Hematopoietic multipotent progenitor cell treated with erythropoietin and hydrocortisone succinate and interleukin-3 and kit ligand, for 15 days (in vitro differentiated cells): ENCODE measurements around the gene PSME3.
"Not testable (repeated sequence)": the region's sequence is repeated elsewhere in the genome, so short reads cannot be mapped to it uniquely, and the experiment has no call there.

Experiments
- DNase-seq: peaks from one replicate; pipeline ENCODE4 v3.0.0-alpha.2; 2015; ENCODE audit warnings: low spot score

The PSME3 gene

DNA sequence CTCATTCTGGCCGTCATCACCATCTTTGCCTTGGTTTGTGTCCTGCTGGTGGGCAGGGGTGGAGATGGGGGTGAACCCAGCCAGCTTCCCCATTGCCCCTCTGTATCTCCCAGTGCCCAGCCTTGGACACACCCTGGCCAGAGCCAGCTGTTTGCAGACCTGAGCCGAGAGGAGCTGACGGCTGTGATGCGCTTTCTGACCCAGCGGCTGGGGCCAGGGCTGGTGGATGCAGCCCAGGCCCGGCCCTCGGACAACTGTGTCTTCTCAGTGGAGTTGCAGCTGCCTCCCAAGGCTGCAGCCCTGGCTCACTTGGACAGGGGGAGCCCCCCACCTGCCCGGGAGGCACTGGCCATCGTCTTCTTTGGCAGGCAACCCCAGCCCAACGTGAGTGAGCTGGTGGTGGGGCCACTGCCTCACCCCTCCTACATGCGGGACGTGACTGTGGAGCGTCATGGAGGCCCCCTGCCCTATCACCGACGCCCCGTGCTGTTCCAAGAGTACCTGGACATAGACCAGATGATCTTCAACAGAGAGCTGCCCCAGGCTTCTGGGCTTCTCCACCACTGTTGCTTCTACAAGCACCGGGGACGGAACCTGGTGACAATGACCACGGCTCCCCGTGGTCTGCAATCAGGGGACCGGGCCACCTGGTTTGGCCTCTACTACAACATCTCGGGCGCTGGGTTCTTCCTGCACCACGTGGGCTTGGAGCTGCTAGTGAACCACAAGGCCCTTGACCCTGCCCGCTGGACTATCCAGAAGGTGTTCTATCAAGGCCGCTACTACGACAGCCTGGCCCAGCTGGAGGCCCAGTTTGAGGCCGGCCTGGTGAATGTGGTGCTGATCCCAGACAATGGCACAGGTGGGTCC lies 18.4 kb downstream of the PSME3 start:
- not testable (repeated sequence) for DNase-seq

- DNase-seq: no peak
These were observed 19.2 kb downstream of the PSME3 start for GRCh38 chr17:42852351-42852750.

GRCh38 chr17:42853004-42853403 lies 19.8 kb downstream of the PSME3 start:
- DNase-seq: no peak

DNA sequence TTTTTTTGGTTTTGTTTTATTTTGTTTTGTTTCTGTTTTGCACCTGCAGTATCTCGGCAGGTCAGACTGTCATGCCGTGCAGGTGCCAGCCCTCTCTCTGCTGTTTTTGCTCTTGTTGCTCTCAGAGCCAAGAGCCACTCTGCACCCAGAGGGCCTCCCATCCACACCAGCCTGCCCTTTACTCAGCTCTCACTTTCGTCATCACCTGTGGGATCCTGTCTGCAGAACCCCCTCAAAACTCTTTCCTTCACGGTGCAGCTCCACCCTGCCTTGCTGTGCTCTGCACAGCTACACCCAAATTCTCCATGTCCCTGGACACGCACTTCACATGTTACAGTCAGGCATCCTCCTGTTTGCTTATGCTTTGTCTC lies 20.4 kb downstream of the PSME3 start:
- no peak for DNase-seq

DNA sequence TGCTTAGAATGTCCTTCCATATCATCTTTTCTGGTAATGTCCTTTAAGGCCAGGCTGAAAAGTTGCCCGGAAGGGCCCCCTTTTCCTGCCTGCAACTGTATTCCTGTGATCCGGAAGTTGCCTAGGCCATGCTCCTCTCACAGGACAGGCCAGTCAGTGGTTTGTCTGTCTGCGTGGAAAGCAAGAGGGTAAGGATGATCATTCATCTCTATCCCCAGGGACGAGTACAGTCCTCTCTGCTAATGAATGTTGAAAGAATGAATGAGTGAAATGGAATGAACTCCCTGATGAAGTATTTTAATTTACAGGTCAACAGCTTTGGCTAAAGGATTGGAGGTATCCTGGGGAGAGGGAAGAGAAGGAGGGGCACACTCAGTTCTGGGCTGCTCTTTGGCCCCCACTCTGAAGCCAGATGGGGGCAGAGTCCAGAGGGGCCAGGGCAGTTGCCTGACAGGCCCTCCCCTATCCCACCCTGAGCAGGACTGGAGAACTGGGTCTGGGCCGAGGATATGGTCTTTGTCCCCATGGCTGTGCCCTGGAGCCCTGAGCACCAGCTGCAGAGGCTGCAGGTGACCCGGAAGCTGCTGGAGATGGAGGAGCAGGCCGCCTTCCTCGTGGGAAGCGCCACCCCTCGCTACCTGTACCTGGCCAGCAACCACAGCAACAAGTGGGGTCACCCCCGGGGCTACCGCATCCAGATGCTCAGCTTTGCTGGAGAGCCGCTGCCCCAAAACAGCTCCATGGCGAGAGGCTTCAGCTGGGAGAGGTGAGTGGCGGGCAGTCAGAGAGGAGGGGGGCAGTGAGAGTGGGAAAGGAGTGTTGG lies 21.0 kb downstream of the PSME3 start:
- no peak for DNase-seq

GRCh38 chr17:42855048-42855596 lies 21.9 kb downstream of the PSME3 start:
- no peak for DNase-seq

- not testable (repeated sequence) for DNase-seq
These were observed 22.9 kb downstream of the PSME3 start for GRCh38 chr17:42856093-42856492.

DNA sequence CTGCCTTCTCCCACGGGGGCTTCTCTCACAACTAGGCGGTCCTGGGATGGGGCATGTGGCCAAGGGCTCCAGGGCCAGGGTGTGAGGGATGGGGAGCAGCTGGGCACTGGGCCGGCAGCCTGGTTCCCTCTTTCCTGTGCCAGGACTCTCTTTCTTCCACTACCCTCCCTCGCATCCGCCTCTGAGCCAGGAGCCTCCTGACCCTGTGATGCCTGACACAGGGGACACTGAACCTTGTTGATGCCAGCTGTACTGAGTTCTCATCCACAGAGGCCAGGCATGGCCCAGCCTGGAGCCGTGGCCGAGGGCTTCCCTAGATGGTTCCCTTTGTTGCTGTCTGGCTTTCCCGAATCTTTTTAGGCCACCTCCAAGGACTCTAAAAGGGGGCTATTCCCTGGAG lies 23.3 kb downstream of the PSME3 start:
- DNase-seq: not testable (repeated sequence)

- no peak for DNase-seq
These were observed 24.2 kb downstream of the PSME3 start for GRCh38 chr17:42857389-42857788.

- DNase-seq: no peak
These were observed 32.5 kb downstream of the PSME3 start for GRCh38 chr17:42865638-42866094.

DNA sequence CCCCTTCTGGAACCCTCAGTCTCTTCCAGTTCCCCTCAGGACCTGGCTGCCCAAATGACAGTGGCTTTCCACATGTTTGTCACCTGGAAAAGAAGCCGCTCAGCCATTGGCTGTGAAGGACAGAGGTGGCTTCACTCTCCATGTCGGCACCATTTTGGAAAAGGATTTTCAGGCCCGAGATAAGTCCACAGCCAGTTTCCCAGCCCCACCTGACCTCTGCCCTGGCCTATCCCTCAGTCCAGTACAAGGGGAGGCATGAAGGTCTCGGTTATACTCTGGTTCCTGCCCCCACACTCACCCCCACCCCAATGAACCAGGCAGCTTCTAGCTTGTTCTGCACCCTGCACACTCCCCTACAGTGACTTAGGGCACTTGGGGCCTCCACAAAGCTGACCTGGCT lies 33.0 kb downstream of the PSME3 start:
- no peak for DNase-seq

GRCh38 chr17:42866631-42867575 lies 33.7 kb downstream of the PSME3 start:
- DNase-seq: no peak

GRCh38 chr17:42867694-42868261 lies 34.6 kb downstream of the PSME3 start:
- DNase-seq: not testable (repeated sequence)

DNA sequence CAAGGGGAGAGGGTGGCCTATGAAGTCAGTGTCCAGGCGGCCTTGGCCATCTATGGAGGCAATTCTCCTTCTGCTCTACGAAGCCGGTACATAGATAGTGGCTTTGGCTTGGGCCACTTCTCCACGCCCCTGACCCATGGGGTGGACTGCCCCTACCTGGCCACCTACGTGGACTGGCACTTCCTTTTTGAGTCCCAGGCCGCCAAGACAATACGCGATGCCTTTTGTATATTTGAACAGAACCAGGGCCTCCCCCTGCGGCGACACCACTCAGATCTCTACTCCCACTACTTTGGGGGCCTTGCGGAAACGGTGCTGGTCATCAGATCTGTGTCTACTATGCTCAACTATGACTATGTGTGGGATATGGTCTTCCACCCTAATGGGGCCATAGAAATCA lies 35.1 kb downstream of the PSME3 start:
- no peak for DNase-seq

GRCh38 chr17:42871647-42872046 lies 38.5 kb downstream of the PSME3 start:
- no peak for DNase-seq

DNA sequence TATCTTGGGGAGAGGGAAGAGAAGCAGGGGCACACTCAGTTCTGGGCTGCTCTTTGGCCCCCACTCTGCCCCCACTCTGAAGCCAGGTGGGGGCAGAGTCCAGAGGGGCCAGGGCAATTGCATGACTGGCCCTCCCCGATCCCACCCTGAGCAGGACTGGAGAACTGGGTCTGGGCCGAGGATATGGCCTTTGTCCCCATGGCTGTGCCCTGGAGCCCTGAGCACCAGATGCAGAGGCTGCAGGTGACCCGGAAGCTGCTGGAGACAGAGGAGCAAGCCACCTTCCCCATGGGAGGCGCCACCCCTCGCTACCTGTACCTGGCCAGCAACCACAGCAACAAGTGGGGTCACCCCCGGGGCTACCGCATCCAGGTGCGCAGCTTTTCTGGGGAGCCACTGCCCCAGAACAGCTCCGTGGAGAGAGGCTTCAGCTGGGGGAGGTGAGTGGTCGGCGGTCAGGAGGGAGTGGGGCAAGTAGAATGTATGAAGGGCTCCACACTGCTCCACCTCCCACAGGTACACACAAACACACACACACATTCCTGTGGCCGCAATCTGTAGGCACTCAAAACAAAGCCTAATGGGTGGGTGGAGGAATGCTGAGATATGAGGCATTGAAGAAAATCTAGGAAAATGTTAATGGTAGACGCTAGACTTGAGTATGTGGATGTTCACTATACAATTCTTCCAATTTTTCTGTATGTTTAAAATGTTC lies 39.2 kb downstream of the PSME3 start:
- DNase-seq: no peak

DNA sequence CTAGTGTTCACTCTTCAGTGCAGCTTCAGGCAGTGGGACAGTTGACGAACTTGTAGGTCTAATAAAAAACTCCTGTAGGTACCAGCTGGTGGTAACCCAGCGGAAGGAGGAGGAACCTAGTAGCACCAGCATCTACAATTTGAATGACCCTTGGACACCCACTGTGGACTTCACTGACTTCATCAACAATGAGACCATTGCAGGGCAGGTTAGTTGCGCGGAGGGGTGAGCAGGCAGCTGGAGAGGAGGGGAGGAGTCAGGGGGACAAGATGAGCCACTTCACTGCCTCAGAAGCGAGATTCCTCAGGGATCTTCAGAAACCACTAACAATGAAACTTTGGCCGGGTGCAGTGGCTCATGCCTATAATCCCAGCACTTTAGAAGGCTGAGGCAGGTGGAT lies 40.1 kb downstream of the PSME3 start:
- DNase-seq: no peak

DNA sequence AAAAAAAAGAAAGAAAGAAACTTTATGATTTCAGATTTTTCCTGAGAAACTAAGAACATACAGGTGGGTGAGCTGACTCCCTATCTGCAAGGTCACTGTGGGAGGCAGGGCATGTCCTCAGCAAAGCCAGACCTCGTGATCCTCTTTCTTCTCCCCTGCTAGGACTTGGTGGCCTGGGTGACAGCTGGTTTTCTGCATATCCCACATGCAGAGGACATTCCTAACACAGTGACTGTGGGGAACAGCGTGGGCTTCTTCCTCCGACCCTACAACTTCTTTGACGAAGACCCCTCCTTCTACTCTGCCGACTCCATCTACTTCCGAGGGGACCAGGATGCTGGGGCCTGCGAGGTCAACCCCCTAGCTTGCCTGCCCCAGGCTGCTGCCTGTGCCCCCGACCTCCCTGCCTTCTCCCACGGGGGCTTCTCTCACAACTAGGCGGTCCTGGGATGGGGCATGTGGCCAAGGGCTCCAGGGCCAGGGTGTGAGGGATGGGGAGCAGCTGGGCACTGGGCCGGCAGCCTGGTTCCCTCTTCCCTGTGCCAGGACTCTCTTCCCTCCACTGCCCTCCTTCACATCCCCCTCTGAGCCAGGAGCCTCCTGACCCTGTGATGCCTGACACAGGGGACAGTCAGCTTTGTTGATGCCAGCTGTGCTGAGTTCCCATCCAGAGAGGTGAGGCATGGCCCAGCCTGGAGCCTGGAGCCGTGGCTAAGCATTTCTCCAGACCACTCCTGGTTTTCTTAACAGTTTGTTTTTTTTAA lies 40.9 kb downstream of the PSME3 start:
- DNase-seq: not testable (repeated sequence)

DNA sequence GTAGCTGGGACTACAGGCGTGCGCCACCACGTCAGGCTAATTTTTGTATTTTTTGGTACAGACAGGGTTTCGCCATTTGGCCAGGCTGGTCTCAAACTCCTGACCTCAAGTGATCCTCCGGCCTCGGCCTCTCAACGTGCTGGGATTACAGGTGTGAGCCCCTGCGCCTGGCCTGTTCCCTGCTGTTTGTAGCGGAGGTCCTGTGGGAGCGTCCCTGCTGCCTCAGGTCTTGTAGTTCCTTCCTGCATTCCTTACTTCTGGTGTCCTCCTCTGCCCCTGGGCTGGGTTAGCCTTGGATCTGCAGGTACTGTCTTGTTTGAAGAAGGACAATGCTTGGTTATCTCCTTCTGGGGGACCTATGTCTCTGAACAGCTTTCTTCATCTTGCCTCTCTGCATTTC lies 43.8 kb downstream of the PSME3 start:
- no peak for DNase-seq
